Activated CD4-positive, alpha-beta T cell treated with anti-CD3 and anti-CD28 coated beads for 1 hour (primary cell): ENCODE results near the gene PEX12.
"Not testable (repeated sequence)": the region's sequence is repeated elsewhere in the genome, so short reads cannot be mapped to it uniquely, and the experiment has no call there.

Source experiments
- DNase-seq: peaks from one replicate; pipeline ENCODE4 v3.0.0-alpha.2; 2020

The PEX12 gene

GRCh38 chr17:35575759-35576158 lies 2.6 kb downstream of the PEX12 start:
- DNase-seq: no peak

DNA sequence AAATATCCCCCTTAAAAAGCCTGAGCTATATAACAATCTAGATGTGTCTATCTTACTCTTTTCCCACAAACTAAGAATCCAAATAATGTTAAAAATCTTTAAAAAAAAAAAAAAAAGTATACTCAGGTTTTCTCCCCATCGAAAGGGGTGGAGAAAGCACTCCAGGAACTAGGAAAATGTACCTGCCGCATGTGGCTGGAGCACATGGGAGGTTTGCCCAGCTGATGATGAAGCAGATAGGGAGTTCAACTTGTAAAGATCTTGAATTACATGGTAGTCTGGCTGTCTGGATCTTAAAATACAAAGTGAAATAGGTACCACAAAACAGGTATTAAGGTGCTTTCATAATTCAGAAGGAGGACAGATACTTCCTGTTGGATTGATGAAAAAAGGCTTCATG lies 9.0 kb downstream of the PEX12 start:
- DNase-seq: no peak

- DNase-seq: no peak
Measured at GRCh38 chr17:35568561-35568960, 9.8 kb downstream of the PEX12 start.

- no peak for DNase-seq
Measured at GRCh38 chr17:35566968-35567367, 11.4 kb downstream of the PEX12 start.

DNA sequence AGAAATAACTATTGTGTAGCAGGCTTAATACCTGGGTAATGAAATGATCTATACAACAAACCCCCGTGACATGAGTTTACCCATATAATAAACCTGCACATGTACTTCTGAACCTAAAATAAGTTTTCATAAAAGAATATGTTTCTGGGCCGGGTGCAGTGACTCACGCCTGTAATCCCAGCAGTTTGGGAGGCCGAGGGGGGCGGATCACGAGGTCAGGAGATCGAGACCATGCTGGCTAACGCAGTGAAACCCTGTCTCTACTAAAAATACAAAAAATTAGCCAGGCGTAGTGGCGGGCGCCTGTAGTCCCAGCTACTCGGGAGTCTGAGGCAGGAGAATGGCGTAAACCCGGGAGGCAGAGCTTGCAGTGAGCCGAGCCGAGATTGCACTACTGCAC lies 15.2 kb downstream of the PEX12 start:
- not testable (repeated sequence) for DNase-seq

DNA sequence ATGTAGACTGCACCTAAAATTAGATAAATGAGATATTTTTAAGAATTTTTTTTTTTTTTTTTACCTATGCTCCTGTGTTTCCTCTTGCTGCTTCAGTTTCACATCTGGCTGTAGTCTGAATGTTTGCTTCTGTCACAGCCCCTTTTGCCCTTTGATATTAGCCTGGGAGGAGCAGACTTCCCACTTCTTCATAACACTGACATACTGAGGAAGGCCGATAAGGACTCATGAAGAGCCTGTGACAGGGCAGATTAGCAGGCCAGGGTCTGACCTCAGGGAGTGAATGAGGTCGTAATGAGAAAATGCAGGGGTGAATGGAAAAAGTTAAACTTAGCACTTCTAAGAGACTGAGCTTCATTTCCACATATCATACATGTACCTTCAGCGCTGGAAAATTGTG lies 17.7 kb downstream of the PEX12 start, which contains the start of gene SLFN14:
Gene SLFN14, minus strand, starts transcription at position 117 of the 400 bp plus-strand sequence. CDS start 2,757 bp downstream, outside the sequence.
- DNase-seq: no peak

DNA sequence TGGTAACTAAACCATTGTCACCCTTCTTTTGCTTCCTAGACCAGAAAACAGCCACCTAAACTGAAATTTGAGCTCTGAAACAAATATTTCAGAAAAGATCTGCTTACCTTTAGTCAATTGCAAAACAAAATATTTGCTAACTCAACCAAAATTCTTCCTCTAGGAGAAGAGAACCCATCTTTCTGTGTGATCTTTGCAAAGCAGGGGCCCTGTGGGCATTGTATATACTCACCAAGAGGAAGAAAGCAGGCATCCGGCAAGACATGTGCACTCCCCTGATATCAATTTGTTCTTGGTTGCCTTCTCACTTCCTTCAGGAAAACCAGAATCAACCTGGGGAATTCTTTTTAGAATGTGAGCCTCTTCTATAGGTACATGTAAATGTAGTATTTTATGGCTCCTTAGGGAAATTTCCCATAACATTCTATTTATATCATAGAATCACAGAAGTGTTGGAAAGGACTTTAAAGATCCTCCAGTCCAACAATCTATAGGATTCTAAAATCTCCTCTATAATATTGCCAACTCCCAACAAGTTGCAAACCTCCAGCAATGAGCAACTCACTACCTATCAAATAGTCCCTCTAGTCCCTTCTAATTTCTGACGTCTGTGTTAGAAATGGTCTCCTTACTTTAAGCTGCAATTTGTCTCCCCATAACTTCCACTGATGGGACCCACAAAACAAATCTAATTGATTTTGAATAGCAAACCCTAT lies 18.7 kb downstream of the PEX12 start:
- DNase-seq: no peak

GRCh38 chr17:35557353-35557752 lies 21.0 kb downstream of the PEX12 start:
- DNase-seq: no peak

DNA sequence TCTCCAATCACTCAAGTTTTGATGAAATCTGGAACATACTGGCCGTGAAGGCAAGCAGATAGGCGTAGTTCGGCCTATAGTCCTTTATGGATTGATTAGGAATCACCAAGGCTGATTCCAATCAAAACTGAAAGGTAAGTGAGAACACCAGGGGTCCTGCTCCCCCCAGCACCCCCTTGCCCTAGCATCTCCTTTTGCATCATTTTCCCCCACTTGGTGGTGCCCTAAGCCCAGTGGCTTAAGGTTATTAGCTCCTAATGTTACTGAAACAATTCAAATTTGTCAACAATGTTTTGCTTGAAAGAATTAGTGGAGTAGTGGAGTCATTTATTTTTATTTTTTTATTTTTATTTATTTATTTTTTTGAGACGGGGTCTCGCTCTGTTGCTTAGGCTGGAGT lies 22.7 kb downstream of the PEX12 start:
- DNase-seq: no peak

DNA sequence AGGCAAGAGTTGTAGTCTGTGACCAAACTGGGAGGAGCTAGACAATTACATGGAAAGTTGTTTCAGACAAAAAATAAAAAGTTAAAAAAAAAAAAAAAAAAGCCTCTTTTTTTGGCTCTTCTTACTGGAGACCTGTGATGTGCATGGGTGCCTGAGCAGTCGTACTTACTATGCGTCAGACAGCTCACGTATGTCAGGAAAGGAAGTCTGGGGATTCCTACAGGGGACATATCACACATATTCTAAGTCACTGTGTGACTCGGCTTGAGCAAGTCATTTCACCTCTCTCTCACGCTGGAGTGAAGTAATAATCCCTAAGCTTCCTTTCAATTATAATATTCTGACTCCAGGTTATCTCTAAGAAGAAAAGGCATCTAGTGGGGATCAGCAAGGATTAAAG lies 23.7 kb downstream of the PEX12 start:
- no peak for DNase-seq

DNA sequence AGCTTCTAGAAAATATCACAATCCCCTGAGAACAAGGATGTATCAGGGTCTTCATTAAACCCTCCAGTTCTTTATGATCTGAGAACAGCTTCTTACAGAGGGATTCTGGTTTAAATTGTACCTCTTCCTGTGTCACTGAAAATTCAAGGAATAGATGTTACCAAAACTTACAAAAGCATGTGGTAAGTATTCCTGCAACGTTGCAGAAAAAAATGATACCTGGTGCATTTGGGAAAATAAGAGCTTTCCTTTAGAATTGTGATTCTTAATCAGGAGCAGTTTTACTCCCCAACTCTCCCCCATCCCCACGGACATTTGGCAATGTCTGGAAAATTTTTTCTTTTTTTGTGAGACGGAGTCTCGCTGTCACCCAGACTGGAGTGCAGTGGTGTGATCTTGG lies 25.1 kb downstream of the PEX12 start:
- DNase-seq: no peak

DNA sequence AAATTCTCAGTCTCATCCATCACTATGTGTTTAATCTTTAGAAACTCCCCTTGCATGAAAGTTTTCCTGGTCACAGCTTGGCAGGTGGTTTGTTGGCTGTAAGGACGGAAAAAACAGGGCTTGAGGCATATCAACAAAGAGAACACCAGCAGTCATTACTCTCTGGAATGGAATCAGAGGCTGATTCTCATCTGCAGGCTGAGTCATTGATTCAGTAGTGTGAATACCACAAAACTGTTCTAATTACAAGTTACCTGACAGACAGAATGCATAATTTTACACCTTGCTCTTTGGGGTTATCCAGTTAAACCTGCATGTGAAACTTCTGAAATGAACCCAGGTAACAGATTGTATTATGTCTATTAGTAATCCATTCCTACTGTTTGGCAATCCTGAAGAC lies 29.4 kb downstream of the PEX12 start:
- DNase-seq: no peak

DNA sequence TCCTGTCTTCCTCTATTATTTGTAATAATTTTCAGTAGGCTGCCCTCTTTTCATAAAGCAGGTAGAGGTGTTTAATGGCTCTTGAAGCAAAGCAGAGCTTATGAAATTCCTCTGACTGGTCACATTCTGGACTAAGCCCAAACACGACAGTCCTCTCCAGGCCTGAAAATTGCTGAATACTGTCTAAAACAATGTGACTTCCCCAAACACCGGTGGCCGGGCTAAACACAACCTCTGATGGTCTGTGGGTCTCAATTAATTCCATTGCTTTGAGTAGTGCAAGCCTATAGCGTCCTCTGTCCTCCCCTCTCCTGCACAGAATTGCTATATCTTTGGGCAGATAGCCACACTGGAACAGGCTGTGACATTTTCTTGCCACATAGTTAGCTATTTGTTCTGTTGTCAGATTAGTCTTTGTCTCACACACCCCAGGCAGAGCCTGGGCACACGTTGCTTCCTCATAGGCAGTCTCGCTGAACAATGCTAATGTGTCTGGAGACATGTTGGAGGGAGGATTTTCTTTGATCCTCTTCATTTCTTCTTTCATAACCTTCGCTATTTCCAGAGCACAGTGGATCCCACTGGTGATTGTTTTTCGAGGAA lies 30.1 kb downstream of the PEX12 start:
- no peak for DNase-seq

- no peak for DNase-seq
Measured at GRCh38 chr17:35546487-35546886, 31.9 kb downstream of the PEX12 start.

- no peak for DNase-seq
Measured at GRCh38 chr17:35545150-35545549, 33.2 kb downstream of the PEX12 start.

- DNase-seq: no peak
Measured at GRCh38 chr17:35543856-35544255, 34.5 kb downstream of the PEX12 start.

GRCh38 chr17:35542990-35543389 lies 35.4 kb downstream of the PEX12 start:
- no peak for DNase-seq

GRCh38 chr17:35541434-35541833 lies 36.9 kb downstream of the PEX12 start:
- DNase-seq: no peak

GRCh38 chr17:35540589-35541404 lies 37.6 kb downstream of the PEX12 start:
- DNase-seq: no peak

- DNase-seq: no peak
Measured at GRCh38 chr17:35539659-35540026, 38.7 kb downstream of the PEX12 start.

GRCh38 chr17:35537601-35538141 lies 40.7 kb downstream of the PEX12 start, which contains the start of gene SLFN12L:
TSS of gene SLFN12L (minus strand) at chr17:35537678. CDS start at chr17:35522364, 15,314 bp downstream.
- no peak for DNase-seq

DNA sequence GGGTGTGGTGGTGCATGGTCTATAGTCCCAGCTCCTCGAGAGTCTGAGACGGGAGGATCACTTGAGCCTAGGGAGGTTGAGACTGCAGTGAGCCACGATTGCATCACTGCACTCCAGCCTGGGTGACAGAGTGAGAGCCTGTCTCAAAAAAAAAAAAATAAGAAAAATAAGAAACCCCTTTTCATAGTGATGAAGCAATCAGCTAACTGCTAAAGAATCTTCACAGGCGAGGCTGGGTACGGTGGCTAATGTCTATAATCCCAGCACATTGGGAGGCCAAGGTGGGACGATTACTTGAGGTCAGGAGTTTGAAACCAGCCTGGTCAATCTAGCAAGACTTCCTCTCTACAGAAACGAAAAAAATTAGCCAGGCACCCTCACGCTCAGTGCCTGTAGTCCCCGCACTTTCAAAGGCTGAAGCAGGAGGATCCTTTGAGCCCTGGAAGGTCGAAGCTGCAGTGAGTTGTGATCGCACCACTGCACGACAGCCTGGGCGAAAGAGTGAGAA lies 41.7 kb downstream of the PEX12 start:
- no peak for DNase-seq

DNA sequence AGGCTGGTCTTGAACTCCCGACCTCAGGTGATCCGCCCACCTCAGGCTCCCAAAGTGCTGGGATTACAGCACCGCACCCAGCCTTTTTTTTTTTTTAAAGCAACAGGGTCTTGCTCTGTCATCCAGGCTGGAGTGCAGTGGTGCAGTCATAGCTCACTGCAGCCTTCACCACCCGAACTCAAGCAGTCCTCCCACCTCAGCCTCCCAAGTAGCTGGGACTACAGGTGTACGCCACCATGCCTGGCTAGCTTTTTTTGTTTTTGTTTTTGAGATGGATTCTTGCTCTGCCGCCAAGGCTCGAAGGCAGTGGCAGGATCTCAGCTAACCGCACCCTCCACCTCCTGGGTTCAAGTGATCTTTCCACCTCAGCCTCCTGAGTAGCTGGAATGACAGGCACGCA lies 43.0 kb downstream of the PEX12 start:
- not testable (repeated sequence) for DNase-seq
